GM18499 (cell line): ENCODE measurements around the gene ROBO1.

Experiments
- ATAC-seq: cut with Tn5 transposase; IDR thresholded peaks from one replicate; pipeline ENCODE4 v1.9.1; 2021; ENCODE audit warnings: moderate number of reproducible peaks; ENCODE audit not compliant: insufficient read depth, unreplicated experiment

The ROBO1 gene

GRCh38 chr3:79001255-79001654 lies 766.5 kb downstream of the ROBO1 start:
- ATAC-seq = no peak

- ATAC-seq = no peak
Observed at GRCh38 chr3:78999139-78999538, 768.7 kb downstream of the ROBO1 start.

DNA sequence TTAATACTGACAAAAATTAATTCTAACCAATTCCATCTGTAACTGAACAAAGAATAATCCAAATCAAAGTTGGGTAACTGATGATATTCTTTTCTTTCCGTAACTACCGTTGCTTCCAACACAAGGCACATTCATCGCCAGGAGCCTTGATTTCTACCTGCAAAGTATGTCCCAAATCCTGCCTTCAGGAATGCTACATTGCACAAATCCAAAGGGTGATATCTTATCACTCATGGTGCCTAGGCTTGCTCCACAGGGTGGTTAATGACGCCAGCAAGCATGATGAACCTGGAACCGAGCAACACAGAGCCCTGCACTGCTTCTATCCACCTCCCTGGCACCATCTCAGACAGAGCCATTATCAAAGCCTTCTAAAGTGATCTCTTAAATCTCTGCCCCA lies 772.7 kb downstream of the ROBO1 start:
- ATAC-seq = no peak

GRCh38 chr3:78994174-78995027 lies 773.4 kb downstream of the ROBO1 start:
- no peak for ATAC-seq

GRCh38 chr3:78993375-78993774 lies 774.4 kb downstream of the ROBO1 start:
- ATAC-seq = no peak

- ATAC-seq = no peak
Observed at GRCh38 chr3:78992830-78993229, 775.0 kb downstream of the ROBO1 start.

GRCh38 chr3:78992400-78992799 lies 775.4 kb downstream of the ROBO1 start:
- ATAC-seq = no peak

DNA sequence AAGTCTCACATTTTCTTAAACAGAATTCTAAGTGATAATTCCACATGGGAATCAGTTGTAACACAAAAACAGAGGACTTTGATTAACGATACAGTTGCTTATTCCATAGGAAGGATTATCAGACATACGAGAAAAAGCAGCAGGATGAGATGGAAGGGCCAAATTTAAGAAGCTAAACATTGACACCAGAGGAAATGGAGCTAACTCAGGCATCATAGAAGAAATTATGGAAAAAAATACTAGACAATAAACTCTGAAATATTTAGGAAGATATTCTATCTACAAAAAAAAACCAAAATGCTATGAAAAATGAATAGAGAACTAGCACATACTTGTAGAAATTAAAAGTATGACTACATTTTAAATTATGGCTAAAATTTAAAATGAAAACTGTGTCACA lies 776.1 kb downstream of the ROBO1 start:
- ATAC-seq = no peak

- no peak for ATAC-seq
Observed at GRCh38 chr3:78990156-78990555, 777.6 kb downstream of the ROBO1 start.

DNA sequence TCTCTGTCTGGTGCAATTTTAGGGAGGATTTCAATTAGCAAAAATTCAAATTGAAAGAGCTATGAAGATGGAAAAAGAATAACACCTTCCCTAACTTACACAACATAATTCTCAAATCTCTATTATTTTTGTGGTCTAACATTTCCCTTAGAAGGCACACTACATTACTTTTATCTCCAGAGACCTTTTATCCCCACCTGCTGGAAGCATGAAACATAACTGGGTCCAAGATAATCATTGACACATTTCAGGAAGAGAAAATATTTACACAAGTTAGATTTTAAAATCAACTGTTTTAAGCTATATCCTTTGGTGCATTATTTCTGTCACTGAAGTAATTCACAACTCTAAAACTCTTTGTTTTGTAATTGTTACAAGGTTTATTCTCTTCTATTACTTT lies 779.5 kb downstream of the ROBO1 start:
- no peak for ATAC-seq

DNA sequence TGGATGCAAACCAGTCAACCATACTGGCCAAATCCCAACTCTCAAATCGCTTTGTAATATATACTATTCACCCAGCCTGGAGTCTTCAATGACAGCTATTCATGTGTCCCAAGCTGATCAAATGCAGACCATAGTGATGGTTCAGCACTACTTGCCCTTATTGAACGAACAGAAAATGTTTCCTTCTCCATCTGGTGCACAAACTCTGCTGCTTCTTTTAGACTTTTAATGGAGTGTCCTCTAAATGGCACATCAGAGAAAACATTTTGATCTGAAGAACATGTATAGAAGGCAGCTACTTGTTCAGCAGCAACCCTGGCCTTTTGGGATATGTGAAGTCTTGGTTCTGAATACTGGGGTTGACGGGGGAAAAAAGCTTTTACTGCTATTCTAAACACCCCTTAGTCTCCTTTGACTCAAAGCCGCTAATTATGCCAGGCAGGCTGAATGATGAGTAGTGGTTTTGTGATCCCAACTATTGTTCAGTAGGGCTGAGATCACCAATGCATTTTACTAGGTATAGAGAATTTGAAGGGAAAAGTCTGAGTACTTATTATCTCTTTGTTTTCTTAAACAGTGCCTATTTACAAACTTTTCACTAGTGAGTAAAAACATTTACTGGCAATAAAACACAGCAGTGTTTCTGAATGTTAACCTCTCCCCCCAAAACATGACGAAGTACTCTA lies 781.2 kb downstream of the ROBO1 start:
- no peak for ATAC-seq

GRCh38 chr3:78985981-78986380 lies 781.8 kb downstream of the ROBO1 start:
- no peak for ATAC-seq

- ATAC-seq = no peak
Observed at GRCh38 chr3:78979028-78979427, 788.8 kb downstream of the ROBO1 start.

- ATAC-seq = no peak
Observed at GRCh38 chr3:78978037-78978436, 789.8 kb downstream of the ROBO1 start.

DNA sequence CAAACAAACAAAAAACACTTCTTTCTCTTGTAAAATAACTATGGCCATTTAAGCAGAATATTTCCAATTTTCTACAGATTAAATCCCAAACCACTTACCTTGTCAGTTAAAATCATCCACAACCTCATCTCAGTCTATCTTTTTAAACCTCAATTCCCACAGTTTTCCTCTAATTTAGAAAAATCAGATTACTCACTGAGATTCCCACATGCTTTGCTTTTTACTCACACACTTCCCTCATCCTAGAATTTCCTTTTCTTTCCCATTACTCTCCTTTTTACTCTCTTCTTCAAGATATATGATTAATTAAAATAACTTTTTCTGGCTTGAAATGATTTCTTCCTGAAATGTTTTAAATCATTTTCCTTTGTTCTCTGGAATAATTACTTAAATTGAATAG lies 790.7 kb downstream of the ROBO1 start:
- no peak for ATAC-seq

GRCh38 chr3:78976200-78976599 lies 791.6 kb downstream of the ROBO1 start:
- no peak for ATAC-seq

- no peak for ATAC-seq
Observed at GRCh38 chr3:78974181-78974790, 793.5 kb downstream of the ROBO1 start.

DNA sequence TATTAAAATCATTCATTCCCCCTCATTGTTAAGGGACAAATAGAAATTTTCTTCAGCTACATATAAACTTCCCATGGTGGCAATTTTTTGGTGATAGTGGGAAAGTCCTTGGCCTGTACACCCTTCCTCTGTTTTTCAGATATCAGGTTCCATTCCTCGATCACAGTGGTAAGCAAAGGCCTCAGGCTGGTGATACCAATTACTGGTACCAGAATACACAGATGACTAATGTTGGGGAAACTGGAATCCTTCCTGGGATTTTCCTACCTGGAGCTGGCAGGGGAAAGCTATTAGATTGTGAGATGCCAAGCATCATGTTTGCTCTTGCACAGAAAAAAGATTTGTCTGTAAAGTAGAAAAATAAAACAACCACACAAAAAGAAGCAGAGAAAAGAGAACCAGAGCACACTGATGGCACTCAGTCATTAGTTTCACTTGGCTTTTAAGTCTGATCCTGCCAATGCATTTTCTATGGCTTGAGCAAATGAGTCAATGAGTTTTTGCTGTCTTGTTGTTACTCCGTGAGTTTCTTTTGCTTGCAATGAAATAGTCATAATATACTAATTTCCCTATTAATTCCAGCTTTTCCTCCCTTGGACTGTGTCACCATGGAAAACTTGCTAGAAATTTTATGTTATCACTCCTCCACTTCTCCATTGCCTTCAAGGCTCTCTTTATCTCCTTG lies 795.0 kb downstream of the ROBO1 start:
- ATAC-seq = no peak

DNA sequence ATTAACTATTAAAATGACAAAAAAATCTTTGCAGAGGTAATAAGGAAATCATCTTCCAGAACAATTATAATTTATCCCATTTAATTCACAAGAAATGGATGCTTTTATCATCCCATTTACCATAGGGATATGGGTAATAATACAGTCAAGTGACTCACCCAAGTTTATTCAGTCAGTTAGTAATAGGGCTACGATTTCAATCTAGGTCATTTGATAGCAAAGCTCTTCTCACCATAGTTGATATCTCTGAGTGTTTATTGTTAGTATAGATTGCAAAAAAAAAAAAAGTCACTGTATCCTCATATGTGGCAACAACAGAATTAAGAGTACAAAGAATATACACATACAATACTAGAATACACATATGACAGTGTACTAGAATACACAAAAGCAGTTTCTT lies 797.1 kb downstream of the ROBO1 start:
- ATAC-seq = no peak

DNA sequence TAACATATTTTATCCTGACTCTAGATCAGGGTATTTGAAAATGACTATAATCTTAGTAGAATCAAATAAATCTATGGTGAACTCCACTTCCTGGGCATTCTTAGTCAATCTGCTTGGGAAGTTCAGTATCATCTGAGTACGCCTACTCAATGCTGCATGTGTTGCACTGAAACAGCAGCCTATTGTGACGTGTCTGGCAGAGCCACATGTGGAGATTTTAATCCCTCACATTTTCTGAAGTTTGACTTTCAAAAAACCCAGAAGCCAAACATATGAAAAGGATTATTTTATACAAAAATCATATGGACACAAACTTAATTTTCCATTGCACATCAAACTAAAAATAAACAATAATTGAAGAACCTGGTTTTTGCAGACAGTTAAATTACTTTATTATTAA lies 798.3 kb downstream of the ROBO1 start:
- no peak for ATAC-seq

DNA sequence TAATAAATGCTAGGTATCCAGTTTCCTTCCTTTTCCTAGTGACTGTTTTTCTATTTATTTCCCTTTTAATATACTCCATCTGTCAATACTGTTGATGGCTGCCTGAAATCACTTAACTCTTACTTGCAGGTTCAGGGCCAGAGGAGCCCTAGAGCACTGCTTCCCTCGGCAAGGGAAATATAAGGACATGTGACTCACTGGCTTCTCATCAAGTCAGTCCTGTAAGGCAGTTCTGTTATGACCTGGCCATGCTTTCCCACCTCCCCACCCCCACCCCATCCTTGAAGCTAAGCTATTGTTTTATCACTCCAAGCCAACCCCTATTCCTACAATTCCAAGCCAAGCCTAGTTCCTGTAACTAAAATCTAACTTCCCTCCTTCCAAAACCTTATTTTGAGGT lies 800.7 kb downstream of the ROBO1 start:
- ATAC-seq = no peak
